KMS-11 (cell line): ENCODE measurements around the gene PLS1.

ENCODE experiments used
- H2AFZ ChIP-seq: fragments of 200-600 bp; sonication (generic); 2 replicates; pipeline ENCODE4 v1.6.1; 2016; ENCODE audit warnings: antibody characterized with exemption, mixed run types, low read depth
- H3K27ac ChIP-seq: fragments of 200-600 bp; sonication (generic); 2 replicates; pipeline ENCODE4 v1.6.1; 2016; ENCODE audit warnings: mild to moderate bottlenecking, mixed run types
- H3K27me3 ChIP-seq: fragments of 200-600 bp; sonication (generic); 2 replicates; pipeline ENCODE4 v1.6.1; 2017; ENCODE audit warnings: mild to moderate bottlenecking, low read depth, mixed run types, moderate library complexity; ENCODE audit not compliant: insufficient read depth
- H3K36me3 ChIP-seq: fragments of 200-600 bp; sonication (generic); 2 replicates; pipeline ENCODE4 v1.6.1; 2017; ENCODE audit warnings: mild to moderate bottlenecking, mixed run types; ENCODE audit not compliant: insufficient read depth
- H3K4me1 ChIP-seq: fragments of 200-600 bp; sonication (generic); 2 replicates; pipeline ENCODE4 v1.6.1; 2016; ENCODE audit warnings: mild to moderate bottlenecking, low read depth, mixed run types; ENCODE audit not compliant: poor library complexity, severe bottlenecking
- H3K4me2 ChIP-seq: fragments of 200-600 bp; sonication (generic); 2 replicates; pipeline ENCODE4 v1.7.0; 2016; ENCODE audit warnings: mild to moderate bottlenecking, mixed run types
- H3K4me3 ChIP-seq: fragments of 200-600 bp; sonication (generic); IDR thresholded peaks from 2 replicates; pipeline ENCODE4 v1.6.1; 2017; ENCODE audit warnings: low read depth, low read length, mixed read lengths; ENCODE audit not compliant: insufficient read depth
- H3K79me2 ChIP-seq: fragments of 200-600 bp; sonication (generic); 2 replicates; pipeline ENCODE4 v1.6.1; 2016; ENCODE audit warnings: low read depth, mixed run types; ENCODE audit not compliant: insufficient read depth
- H3K9ac ChIP-seq: fragments of 200-600 bp; sonication (generic); 2 replicates; pipeline ENCODE4 v1.6.1; 2016; ENCODE audit warnings: mild to moderate bottlenecking, mixed run types
- H4K20me1 ChIP-seq: fragments of 200-600 bp; sonication (generic); 2 replicates; pipeline ENCODE4 v1.6.1; 2016; ENCODE audit warnings: mild to moderate bottlenecking, mixed run types; ENCODE audit not compliant: insufficient read depth
- CTCF ChIP-seq: fragments of 200-600 bp; sonication (generic); conservative IDR thresholded peaks from 2 replicates; pipeline ENCODE4 v1.6.1; 2017; ENCODE audit warnings: low read depth, mild to moderate bottlenecking, antibody characterized with exemption, low read length, moderate library complexity, mixed read lengths

The PLS1 gene

GRCh38 chr3:142574665-142575064 is 21.5 kb upstream of the PLS1 start:
- no peak overlapping the region for H3K9ac ChIP-seq
- peaks cover 40% of the 10 kb centered on the region for H3K4me1 ChIP-seq
- H3K4me2 ChIP-seq: no peak overlapping the region
- H3K36me3 ChIP-seq: peaks cover 4% of the 10 kb centered on the region; the same call in 1 of the 2 replicates
- H3K79me2 ChIP-seq: peaks cover 80% of the 10 kb centered on the region
- H3K27ac ChIP-seq: no peak overlapping the region; the same call in 1 of the 2 replicates
- no peaks in the 10 kb centered on the region for H3K27me3 ChIP-seq
- H4K20me1 ChIP-seq: 0 out of 2 replicates have a peak, but pooled peaks cover 3% of the 10 kb centered on the region
- H2AFZ ChIP-seq: no peak overlapping the region
- TF ChIP-seq CTCF: no peak
- no peak overlapping the region for H3K4me3 ChIP-seq

- Histone ChIP-seq H3K79me2 (peaks cover 67% of the 10 kb centered on the region), H3K4me2 (peak overlapping the region; percentile 58), H3K27ac (no peak overlapping the region), H3K27me3 (no peaks in the 10 kb centered on the region), H3K4me3 (no peak overlapping the region), H3K36me3 (peaks cover 4% of the 10 kb centered on the region; the same call in 1 of the 2 replicates), H3K9ac (no peak overlapping the region), H2AFZ (no peak overlapping the region), H4K20me1 (0 out of 2 replicates have a peak, but pooled peaks cover 3% of the 10 kb centered on the region), H3K4me1 (peaks cover 40% of the 10 kb centered on the region)
- TF ChIP-seq CTCF: no peak
Measured at GRCh38 chr3:142576792-142577191, 19.4 kb upstream of the PLS1 start.

GRCh38 chr3:142577696-142578328 is 18.4 kb upstream of the PLS1 start:
- Histone ChIP-seq H4K20me1 (0 out of 2 replicates have a peak, but pooled peaks cover 3% of the 10 kb centered on the region), H3K27ac (peak overlapping the region; percentile 92), H3K79me2 (peaks cover 58% of the 10 kb centered on the region), H3K4me2 (peak overlapping the region; percentile 58), H3K36me3 (peaks cover 4% of the 10 kb centered on the region; the same call in 1 of the 2 replicates), H2AFZ (peak overlapping the region; percentile 78), H3K4me1 (peaks cover 40% of the 10 kb centered on the region), H3K4me3 (peak overlapping the region; percentile 93), H3K27me3 (no peaks in the 10 kb centered on the region), H3K9ac (peak overlapping the region; percentile 94)
- TF ChIP-seq CTCF: no peak

- TF ChIP-seq CTCF: no peak
- H2AFZ ChIP-seq: peak within 1 kb of the TSS; percentile 78
- H3K36me3 ChIP-seq: peaks cover 4% of the 10 kb centered on the region; the same call in 1 of the 2 replicates
- H3K27me3 ChIP-seq: no peaks in the 10 kb centered on the region
- H3K79me2 ChIP-seq: peaks cover 50% of the 10 kb centered on the region
- peak within 1 kb of the TSS; percentile 94 for H3K9ac ChIP-seq
- H3K4me2 ChIP-seq: peak within 1 kb of the TSS; percentile 95
- H3K27ac ChIP-seq: peak within 1 kb of the TSS; percentile 92
- peaks cover 38% of the 10 kb centered on the region for H3K4me1 ChIP-seq
- peak within 1 kb of the TSS; percentile 93 for H3K4me3 ChIP-seq
- 0 out of 2 replicates have a peak, but pooled peaks cover 3% of the 10 kb centered on the region for H4K20me1 ChIP-seq
Measured at GRCh38 chr3:142578329-142579223, 17.6 kb upstream of the PLS1 start, which contains the start of gene ATR. ATR (minus strand) TSS chr3:142578733; CDS start chr3:142578704, 29 bp downstream.
